Measurements from ENCODE around the gene UBE2QL1.

- no peak for TF ChIP-seq CTCF (conservative IDR thresholded peaks at IDR 0.05 in 1 of 2, IDR thresholded peaks at IDR 0.05 in 1 of 2; ENCODE audit: extremely low read depth in 1 of 2, insufficient read depth in 1 of 2, low read depth in 1 of 2, low read length in 2 of 2)
- no peak for TF ChIP-seq EZH2 (IDR thresholded peaks at IDR 0.05; ENCODE audit: borderline replicate concordance, low read length)
Measured at GRCh38 chr5:6446042-6446441, 2.6 kb upstream of the UBE2QL1 start.

Measured in mammary epithelial cell (primary cell).